Trophoblast cell (in vitro differentiated cells and primary cell): ENCODE measurements around the gene RECK.
A peak's percentile ranks its signal among the peaks of the same experiment; 100 is the strongest.

Experiments
- DNase-seq, 2 donors: peaks; one replicate each; pipeline ENCODE4 v3.0.0-alpha.2; 2016
- H2AFZ ChIP-seq: 2 replicates; pipeline ENCODE4 v1.6.1; 2013; ENCODE audit warnings: low read length, moderate library complexity, mild to moderate bottlenecking; ENCODE audit not compliant: insufficient read depth, poor library complexity
- H2AK5ac ChIP-seq: 2 replicates; pipeline ENCODE4 v1.6.1; 2013; ENCODE audit warnings: mild to moderate bottlenecking, low read length
- H2BK120ac ChIP-seq: 2 replicates; pipeline ENCODE4 v1.6.1; 2013; ENCODE audit warnings: low read length, mild to moderate bottlenecking, moderate library complexity; ENCODE audit not compliant: insufficient read depth, poor library complexity
- H2BK12ac ChIP-seq: 2 replicates; pipeline ENCODE4 v1.6.1; 2013; ENCODE audit warnings: mild to moderate bottlenecking, low read length, moderate library complexity
- H2BK5ac ChIP-seq: 2 replicates; pipeline ENCODE4 v1.6.1; 2013; ENCODE audit warnings: low read length, low read depth, moderate library complexity, mild to moderate bottlenecking; ENCODE audit not compliant: poor library complexity
- H3K14ac ChIP-seq: 2 replicates; pipeline ENCODE4 v1.6.1; 2013; ENCODE audit warnings: mild to moderate bottlenecking, low read length
- H3K18ac ChIP-seq: 2 replicates; pipeline ENCODE4 v1.6.1; 2013; ENCODE audit warnings: mild to moderate bottlenecking, low read length
- H3K23ac ChIP-seq: 2 replicates; pipeline ENCODE4 v1.6.1; 2013; ENCODE audit warnings: low read length
- H3K27ac ChIP-seq: 2 replicates; pipeline ENCODE4 v1.5.1; 2013; ENCODE audit warnings: low read depth, mild to moderate bottlenecking, inconsistent platforms, low read length, moderate library complexity
- H3K27me3 ChIP-seq: 2 replicates; pipeline ENCODE4 v1.6.1; 2013; ENCODE audit warnings: inconsistent platforms, mild to moderate bottlenecking, low read length, moderate library complexity; ENCODE audit not compliant: insufficient read depth
- H3K36me3 ChIP-seq, 2 experiments: 1 replicate in 1 of 2; 2 replicates in 1 of 2; pipeline ENCODE4 v1.6.1; 2013; ENCODE audit warnings: low read length in 2 of 2, mild to moderate bottlenecking in 2 of 2, moderate library complexity in 1 of 2; ENCODE audit not compliant: insufficient read depth in 2 of 2, control insufficient read depth in 1 of 2
- H3K4ac ChIP-seq: 2 replicates; pipeline ENCODE4 v1.6.1; 2013; ENCODE audit warnings: low read depth, mild to moderate bottlenecking, low read length, moderate library complexity
- H3K4me1 ChIP-seq, 2 experiments: 1 replicate in 1 of 2; 2 replicates in 1 of 2; pipeline ENCODE4 v1.6.1; 2013; ENCODE audit warnings: low read length in 2 of 2, mild to moderate bottlenecking in 2 of 2, moderate library complexity in 1 of 2; ENCODE audit not compliant: insufficient read depth in 2 of 2, control insufficient read depth in 1 of 2
- H3K4me2 ChIP-seq: 2 replicates; pipeline ENCODE4 v1.6.1; 2013; ENCODE audit warnings: inconsistent platforms, mild to moderate bottlenecking, low read length, moderate library complexity
- H3K4me3 ChIP-seq: 2 replicates; pipeline ENCODE4 v1.5.1; 2013; ENCODE audit warnings: mild to moderate bottlenecking, low read depth, low read length, inconsistent platforms
- H3K79me1 ChIP-seq: one replicate; pipeline ENCODE4 v1.6.1; 2013; ENCODE audit warnings: low read length
- H3K79me2 ChIP-seq: 2 replicates; pipeline ENCODE4 v1.6.1; 2013; ENCODE audit warnings: low read length, mild to moderate bottlenecking; ENCODE audit not compliant: control insufficient read depth, insufficient read depth, poor library complexity
- H3K9ac ChIP-seq: 2 replicates; pipeline ENCODE4 v1.6.1; 2013; ENCODE audit warnings: mild to moderate bottlenecking, low read length
- H3K9me3 ChIP-seq: 2 replicates; pipeline ENCODE4 v1.6.1; 2013; ENCODE audit warnings: low read depth, mild to moderate bottlenecking, control low read depth, inconsistent platforms, low read length; ENCODE audit not compliant: insufficient read depth
- H4K12ac ChIP-seq: 2 replicates; pipeline ENCODE4 v1.6.1; 2013; ENCODE audit warnings: low read depth, mild to moderate bottlenecking, low read length, moderate library complexity
- H4K8ac ChIP-seq: 2 replicates; pipeline ENCODE4 v1.6.1; 2013; ENCODE audit warnings: low read depth, mild to moderate bottlenecking, low read length, moderate library complexity
- H4K91ac ChIP-seq: one replicate; pipeline ENCODE4 v1.6.1; 2013; ENCODE audit warnings: low read depth, mild to moderate bottlenecking, low read length, moderate library complexity
- WGBS: extraction: QIAGEN DNeasy Blood & Tissue Kit; methylation state at CpG from one replicate; pipeline ENCODE4 v1.1.7; 2013; ENCODE audit warnings: missing lambda C conversion rate; ENCODE audit not compliant: insufficient read length, insufficient coverage; ENCODE audit errors: extremely low coverage; 5-methylcytosine and 5-hydroxymethylcytosine counted together

Gene RECK

GRCh38 chr9:36040271-36040925 lies 3.7 kb downstream of the RECK start:
- Histone ChIP-seq H3K14ac (no peak overlapping the region), H2BK12ac (no peak overlapping the region), H2AFZ (no peak overlapping the region), H2AK5ac (no peak overlapping the region), H3K36me3 (no peaks in the 10 kb centered on the region), H3K9ac (no peak overlapping the region), H2BK120ac (no peak overlapping the region), H4K91ac (no peak overlapping the region), H3K4ac (no peak overlapping the region), H3K27me3 (no peaks in the 10 kb centered on the region), H4K8ac (no peak overlapping the region), H3K4me1 (peaks cover 0 to 3% of the 10 kb centered on the region in 2 experiments), H3K4me2 (no peak overlapping the region), H3K27ac (no peak overlapping the region), H3K79me2 (peaks cover 6% of the 10 kb centered on the region), H3K4me3 (no peak overlapping the region), H2BK5ac (no peak overlapping the region), H3K79me1 (peaks cover 5% of the 10 kb centered on the region), H4K12ac (no peak overlapping the region), H3K23ac (no peak overlapping the region), H3K18ac (no peak overlapping the region), H3K9me3 (no peaks in the 10 kb centered on the region)
- peak in 1 of 2 donors; percentile 74 for DNase-seq
- no CpG with 5 or more reads among the region's 1 CpG for WGBS

GRCh38 chr9:36041506-36041905 lies 4.8 kb downstream of the RECK start:
- no peak for DNase-seq
- H3K4me3 ChIP-seq = no peak overlapping the region
- no peak overlapping the region for H2BK5ac ChIP-seq
- peaks cover 0 to 1% of the 10 kb centered on the region in 2 experiments for H3K4me1 ChIP-seq
- no peaks in the 10 kb centered on the region for H3K9me3 ChIP-seq
- H3K79me1 ChIP-seq = peaks cover 5% of the 10 kb centered on the region
- H3K9ac ChIP-seq = no peak overlapping the region
- no peak overlapping the region for H3K27ac ChIP-seq
- H3K79me2 ChIP-seq = peaks cover 6% of the 10 kb centered on the region
- no CpG with 5 or more reads among the region's 1 CpG for WGBS
- no peak overlapping the region for H3K4ac ChIP-seq
- no peak overlapping the region for H3K4me2 ChIP-seq
- H3K14ac ChIP-seq = no peak overlapping the region
- H3K23ac ChIP-seq = no peak overlapping the region
- H3K18ac ChIP-seq = no peak overlapping the region
- H4K91ac ChIP-seq = no peak overlapping the region
- H4K12ac ChIP-seq = no peak overlapping the region
- no peak overlapping the region for H2AFZ ChIP-seq
- H2BK12ac ChIP-seq = no peak overlapping the region
- H2BK120ac ChIP-seq = no peak overlapping the region
- H2AK5ac ChIP-seq = no peak overlapping the region
- no peak overlapping the region for H4K8ac ChIP-seq
- H3K36me3 ChIP-seq = no peaks in the 10 kb centered on the region
- H3K27me3 ChIP-seq = no peaks in the 10 kb centered on the region

GRCh38 chr9:36045610-36046009 lies 8.9 kb downstream of the RECK start:
- no peak overlapping the region for H4K91ac ChIP-seq
- H3K23ac ChIP-seq = no peak overlapping the region
- H3K79me1 ChIP-seq = no peaks in the 10 kb centered on the region
- no peak overlapping the region for H2AFZ ChIP-seq
- H3K79me2 ChIP-seq = no peaks in the 10 kb centered on the region
- H3K14ac ChIP-seq = no peak overlapping the region
- no peak overlapping the region for H3K4ac ChIP-seq
- H3K9me3 ChIP-seq = no peaks in the 10 kb centered on the region
- H3K18ac ChIP-seq = no peak overlapping the region
- no peak overlapping the region for H3K4me3 ChIP-seq
- no peak overlapping the region for H3K27ac ChIP-seq
- H4K8ac ChIP-seq = no peak overlapping the region
- WGBS = no CpG with 5 or more reads among the region's 2 CpGs
- no peak overlapping the region for H2AK5ac ChIP-seq
- no peak overlapping the region for H2BK12ac ChIP-seq
- no peak overlapping the region for H3K4me2 ChIP-seq
- no peak overlapping the region for H4K12ac ChIP-seq
- no peak overlapping the region for H3K9ac ChIP-seq
- H3K4me1 ChIP-seq = no peaks in the 10 kb centered on the region
- H2BK5ac ChIP-seq = no peak overlapping the region
- no peaks in the 10 kb centered on the region for H3K27me3 ChIP-seq
- no peak overlapping the region for H2BK120ac ChIP-seq
- DNase-seq = no peak
- no peaks in the 10 kb centered on the region for H3K36me3 ChIP-seq

GRCh38 chr9:36046923-36047322 lies 10.2 kb downstream of the RECK start:
- H4K12ac ChIP-seq = no peak overlapping the region
- no peak overlapping the region for H3K23ac ChIP-seq
- WGBS = no CpG with 5 or more reads among the region's 2 CpGs
- no peak overlapping the region for H2BK120ac ChIP-seq
- H3K9me3 ChIP-seq = no peaks in the 10 kb centered on the region
- no peaks in the 10 kb centered on the region for H3K27me3 ChIP-seq
- no peak overlapping the region for H2BK5ac ChIP-seq
- H3K4me2 ChIP-seq = no peak overlapping the region
- H3K4ac ChIP-seq = no peak overlapping the region
- no peak overlapping the region for H3K4me3 ChIP-seq
- no peak overlapping the region for H2AFZ ChIP-seq
- no peak overlapping the region for H3K9ac ChIP-seq
- no peaks in the 10 kb centered on the region for H3K79me1 ChIP-seq
- H4K8ac ChIP-seq = no peak overlapping the region
- no peaks in the 10 kb centered on the region for H3K4me1 ChIP-seq
- H2BK12ac ChIP-seq = no peak overlapping the region
- H3K27ac ChIP-seq = no peak overlapping the region
- no peaks in the 10 kb centered on the region for H3K36me3 ChIP-seq
- no peaks in the 10 kb centered on the region for H3K79me2 ChIP-seq
- H3K18ac ChIP-seq = no peak overlapping the region
- no peak for DNase-seq
- H2AK5ac ChIP-seq = no peak overlapping the region
- H3K14ac ChIP-seq = no peak overlapping the region
- no peak overlapping the region for H4K91ac ChIP-seq
